Glomerular endothelial cell (primary cell): ENCODE data around the gene POC1B. TPM values are rescaled to one million over a fixed set of nuclear protein-coding genes. Genes with fewer than 3 reads are reported as not detected.

Experiments used
- total RNA-seq: library from RNA; depleted of rRNA; stranded (reverse); fragments of >200 nt; gene quantifications from 2 replicates; pipeline ENCODE4 v1.2.3, GENCODE V29; 2015

POC1B gene
- total RNA-seq, 1 donor from 2014 or later = 21.8 TPM

Other genes with a start within 250 kb of the POC1B start
- gene DUSP6, start 173.5 kb downstream of the POC1B start, total RNA-seq = 191 and 216 TPM in 2 replicates
- 11.0 and 11.4 TPM in 2 replicates for gene GALNT4, start 1.3 kb downstream of the POC1B start, total RNA-seq
- 24.1 and 37.0 TPM in 2 replicates for gene ATP2B1, start 182.8 kb upstream of the POC1B start, total RNA-seq